Gastroesophageal sphincter (tissue), 4 donors: ENCODE results near the gene TREML2. TPM values are rescaled to one million over a fixed set of nuclear protein-coding genes. Genes with fewer than 3 reads are reported as not detected.

Experiments
- ATAC-seq: fragments of 150-250 bp; one replicate; pipeline ENCODE4 v1.9.1; 2016; ENCODE audit warnings: mild to moderate bottlenecking, moderate library complexity
- H3K27ac ChIP-seq, 4 donors: fragments of 200-600 bp; sonication (generic) in 3 of 4; 1 replicate in 3 of 4; 2 replicates in 1 of 4; pipeline ENCODE4 v1.5.1; 2016 to 2019
- H3K27me3 ChIP-seq: fragments of 200-600 bp; sonication (generic); one replicate; pipeline ENCODE4 v1.5.1; 2019
- H3K36me3 ChIP-seq, 2 donors: fragments of 200-600 bp; sonication (generic); one replicate each; pipeline ENCODE4 v1.5.1; 2019; ENCODE audit warnings: control low read depth in 1 of 2
- H3K4me1 ChIP-seq, 3 donors: fragments of 200-600 bp; sonication (generic); 1 replicate in 2 of 3; 2 replicates in 1 of 3; pipeline ENCODE4 v1.5.1; 2016 to 2019; ENCODE audit warnings: control low read depth in 2 of 3
- H3K4me3 ChIP-seq, 2 donors: fragments of 200-600 bp; sonication (generic); one replicate each; pipeline ENCODE4 v1.5.1; 2019; ENCODE audit warnings: mild to moderate bottlenecking in 1 of 2, moderate library complexity in 1 of 2
- H3K9me3 ChIP-seq, 3 donors: fragments of 200-600 bp; sonication (generic); one replicate each; pipeline ENCODE4 v1.5.1; 2017 to 2019; ENCODE audit warnings: control low read depth in 2 of 3
- EP300 ChIP-seq: sonication (generic); formaldehyde crosslinking; IDR thresholded peaks from one replicate; pipeline ENCODE4 v1.6.1; 2017; ENCODE audit warnings: antibody characterized with exemption, mild to moderate bottlenecking
- POLR2A ChIP-seq, 2 donors: fragments of 450-650 bp; IDR thresholded peaks; one replicate each; pipeline ENCODE4 v1.6.1; 2017; ENCODE audit warnings: antibody characterized with exemption in 2 of 2, mild to moderate bottlenecking in 2 of 2, moderate library complexity in 1 of 2
- POLR2AphosphoS5 ChIP-seq: sonication (generic); formaldehyde crosslinking; IDR thresholded peaks from one replicate; pipeline ENCODE4 v1.6.1; 2017; ENCODE audit warnings: antibody characterized with exemption
- WGBS, 2 donors: methylation state at CpG; one replicate each; pipeline ENCODE4 v1.1.5; 2018; ENCODE audit warnings: low coverage in 1 of 2; 5-methylcytosine and 5-hydroxymethylcytosine counted together
- total RNA-seq, 4 donors: library from RNA; depleted of rRNA; stranded (reverse); fragments of >200 nt; gene quantifications; one replicate each; pipeline ENCODE4 v1.1.0, GENCODE V29; 2016
- TF ChIP-seq, protein P1 (sequence below), 4 experiments: fragments of 200-600 bp in 2 of 4; fragments of 450-650 bp in 2 of 4; sonication (generic) in 1 of 4; IDR thresholded peaks; one replicate each; pipeline ENCODE4 v1.5.1; 2017 to 2019; ENCODE audit warnings: antibody characterized with exemption in 4 of 4, mild to moderate bottlenecking in 2 of 4, moderate library complexity in 2 of 4

TREML2 gene
- total RNA-seq, 4 donors from 2014 or later = 0.27 TPM; not detected in 3

- H3K4me1 ChIP-seq = no peaks in the 10 kb centered on the region
- 92 to 93% methylated on average over 4 of the region's 4 CpGs for WGBS, 2 donors
- H3K4me3 ChIP-seq = no peak overlapping the region
- no peaks in the 10 kb centered on the region for H3K9me3 ChIP-seq
- peaks cover 30% of the 10 kb centered on the region for H3K27me3 ChIP-seq
- no peak for ATAC-seq
- TF ChIP-seq, protein P1, sequence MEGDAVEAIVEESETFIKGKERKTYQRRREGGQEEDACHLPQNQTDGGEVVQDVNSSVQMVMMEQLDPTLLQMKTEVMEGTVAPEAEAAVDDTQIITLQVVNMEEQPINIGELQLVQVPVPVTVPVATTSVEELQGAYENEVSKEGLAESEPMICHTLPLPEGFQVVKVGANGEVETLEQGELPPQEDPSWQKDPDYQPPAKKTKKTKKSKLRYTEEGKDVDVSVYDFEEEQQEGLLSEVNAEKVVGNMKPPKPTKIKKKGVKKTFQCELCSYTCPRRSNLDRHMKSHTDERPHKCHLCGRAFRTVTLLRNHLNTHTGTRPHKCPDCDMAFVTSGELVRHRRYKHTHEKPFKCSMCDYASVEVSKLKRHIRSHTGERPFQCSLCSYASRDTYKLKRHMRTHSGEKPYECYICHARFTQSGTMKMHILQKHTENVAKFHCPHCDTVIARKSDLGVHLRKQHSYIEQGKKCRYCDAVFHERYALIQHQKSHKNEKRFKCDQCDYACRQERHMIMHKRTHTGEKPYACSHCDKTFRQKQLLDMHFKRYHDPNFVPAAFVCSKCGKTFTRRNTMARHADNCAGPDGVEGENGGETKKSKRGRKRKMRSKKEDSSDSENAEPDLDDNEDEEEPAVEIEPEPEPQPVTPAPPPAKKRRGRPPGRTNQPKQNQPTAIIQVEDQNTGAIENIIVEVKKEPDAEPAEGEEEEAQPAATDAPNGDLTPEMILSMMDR (IDR thresholded peaks at IDR 0.05) = no peak
- TF ChIP-seq POLR2A (IDR thresholded peaks at IDR 0.05) (no peak), EP300 (no peak), POLR2AphosphoS5 (no peak)
- no peak overlapping the region for H3K27ac ChIP-seq
- no peaks in the 10 kb centered on the region for H3K36me3 ChIP-seq
These were observed 44.9 kb downstream of the TREML2 start for GRCh38 chr6:41156001-41156400.

DNA sequence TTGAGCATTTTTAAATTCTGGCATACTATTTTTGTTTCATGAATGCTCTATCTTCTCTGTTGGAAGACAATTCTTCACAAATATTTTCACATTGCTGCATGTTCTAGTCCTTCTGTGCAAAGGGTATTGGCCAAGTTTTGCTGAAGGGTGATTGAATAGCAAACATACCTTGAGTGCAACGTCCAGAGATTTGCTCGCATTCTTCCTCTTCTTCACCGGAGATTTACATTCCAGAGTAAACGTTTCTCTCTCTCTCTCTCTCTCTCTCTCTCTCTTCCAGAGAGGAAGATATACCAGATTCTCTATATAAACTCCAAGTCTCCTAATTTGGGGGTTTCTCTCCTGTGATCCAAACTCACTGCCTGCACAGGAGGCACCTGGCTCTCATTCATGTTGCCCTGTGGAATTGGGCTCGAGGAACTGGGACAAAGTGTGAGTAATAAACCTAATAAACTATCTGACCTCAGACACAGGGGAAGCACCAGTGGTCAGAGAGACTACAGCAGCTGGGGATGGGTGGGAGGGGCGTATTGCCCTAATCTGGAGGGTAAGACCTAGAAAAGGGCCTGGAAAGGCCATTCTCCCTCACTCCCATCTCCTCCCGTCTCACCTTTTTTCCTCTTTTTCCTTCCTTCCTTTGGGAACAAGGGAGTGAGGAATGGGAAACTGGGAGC is 45.7 kb downstream of the TREML2 start:
- Histone ChIP-seq H3K4me3 (no peak overlapping the region), H3K4me1 (no peaks in the 10 kb centered on the region), H3K36me3 (no peaks in the 10 kb centered on the region), H3K27ac (no peak overlapping the region), H3K27me3 (peaks cover 24% of the 10 kb centered on the region), H3K9me3 (no peaks in the 10 kb centered on the region)
- TF ChIP-seq POLR2AphosphoS5 (no peak), EP300 (no peak), POLR2A (IDR thresholded peaks at IDR 0.05) (no peak)
- TF ChIP-seq, protein P1 (IDR thresholded peaks at IDR 0.05) = no peak
- no peak for ATAC-seq
- 42 to 50% methylated on average over 3 to 6 of the region's 7 CpGs for WGBS, 2 donors

GRCh38 chr6:41153992-41154625 is 46.8 kb downstream of the TREML2 start, which contains the start of gene TREML1:
TREML1 (minus strand) TSS chr6:41154347; CDS start chr6:41154288, 59 bp downstream.
- WGBS, 2 donors = 63 to 88% methylated on average over 1 to 2 of the region's 5 CpGs
- no peak for TF ChIP-seq EP300
- no peak for TF ChIP-seq POLR2AphosphoS5
- TF ChIP-seq, protein P1 (IDR thresholded peaks at IDR 0.05) = no peak
- TF ChIP-seq POLR2A (IDR thresholded peaks at IDR 0.05) = no peak
- no peak within 1 kb of the TSS for H3K4me3 ChIP-seq
- ATAC-seq = no peak
- no peaks in the 10 kb centered on the region for H3K9me3 ChIP-seq
- no peak within 1 kb of the TSS for H3K27ac ChIP-seq
- H3K27me3 ChIP-seq = peaks cover 12% of the 10 kb centered on the region
- H3K4me1 ChIP-seq = no peaks in the 10 kb centered on the region
- peaks cover 0 to 7% of the 10 kb centered on the region in 2 donors for H3K36me3 ChIP-seq

DNA sequence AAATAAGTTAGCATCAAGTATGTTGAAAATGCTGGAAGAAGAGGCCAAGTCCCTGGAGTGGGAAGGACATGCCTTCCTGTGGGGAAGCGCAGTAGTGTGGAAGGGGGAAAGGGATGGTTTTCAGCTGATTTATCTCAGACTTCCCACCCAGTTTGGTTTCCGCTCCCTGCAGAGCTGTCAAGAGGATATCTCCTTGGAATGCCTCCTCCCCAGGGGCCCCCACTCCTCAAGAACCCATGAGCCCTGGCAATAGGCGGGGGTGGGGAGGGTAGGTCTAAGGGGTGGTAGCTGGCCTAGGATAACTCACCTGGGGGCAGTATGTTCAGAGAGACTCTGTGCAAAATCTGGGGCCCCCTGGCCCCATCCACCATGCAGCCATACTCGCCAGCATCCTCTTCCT is 47.5 kb downstream of the TREML2 start:
- Histone ChIP-seq H3K27ac (no peak overlapping the region), H3K4me3 (no peak overlapping the region), H3K9me3 (no peaks in the 10 kb centered on the region), H3K27me3 (peaks cover 9% of the 10 kb centered on the region), H3K36me3 (peaks cover 0 to 13% of the 10 kb centered on the region in 2 donors), H3K4me1 (no peaks in the 10 kb centered on the region)
- TF ChIP-seq POLR2A (IDR thresholded peaks at IDR 0.05) = no peak
- TF ChIP-seq, protein P1 (IDR thresholded peaks at IDR 0.05) = no peak
- TF ChIP-seq POLR2AphosphoS5 = no peak
- TF ChIP-seq EP300 = no peak
- no peak for ATAC-seq
- WGBS, 2 donors = 62% methylated on average over 2 of the region's 4 CpGs; no CpG with 5 or more reads in 1 of the 2 donors

DNA sequence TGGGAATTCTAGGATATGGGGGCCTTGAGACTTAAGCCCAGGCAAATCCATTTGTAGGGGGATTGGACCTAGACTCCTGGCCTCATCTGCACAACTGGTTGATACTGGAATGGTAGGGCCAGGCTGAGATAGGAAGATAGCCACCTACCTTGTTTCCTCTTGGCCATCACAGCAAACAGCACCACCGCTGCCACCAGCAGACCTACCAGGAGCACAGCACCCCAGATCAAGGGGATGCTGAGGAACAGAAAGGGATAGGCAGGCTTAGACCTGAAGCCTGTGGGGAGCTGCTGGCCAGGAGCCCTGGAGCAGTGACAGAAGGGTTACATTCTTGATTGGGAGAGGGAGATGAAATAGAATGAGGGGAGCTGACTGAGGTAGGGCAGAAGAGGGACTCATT is 50.3 kb downstream of the TREML2 start:
- ATAC-seq = no peak
- Histone ChIP-seq H3K36me3 (peaks cover 0 to 13% of the 10 kb centered on the region in 2 donors), H3K27me3 (peaks cover 9% of the 10 kb centered on the region), H3K9me3 (no peaks in the 10 kb centered on the region), H3K27ac (no peak overlapping the region), H3K4me1 (no peaks in the 10 kb centered on the region), H3K4me3 (no peak overlapping the region)
- TF ChIP-seq EP300 (no peak), POLR2AphosphoS5 (no peak), POLR2A (IDR thresholded peaks at IDR 0.05) (no peak)
- TF ChIP-seq, protein P1 (IDR thresholded peaks at IDR 0.05) = no peak
- WGBS, 2 donors = no CpG with 5 or more reads among the region's 1 CpG
